ENCODE measurements around the gene PCDH9.

- TF ChIP-seq CTCF (IDR thresholded peaks at IDR 0.05), result no peak
- no peak for TF ChIP-seq EP300 (IDR thresholded peaks at IDR 0.05)
- TF ChIP-seq POLR2A (IDR thresholded peaks at IDR 0.05), result no peak
These were observed 102.0 kb downstream of the PCDH9 start for GRCh38 chr13:67128136-67128535.
